Measurements from ENCODE around the gene PLCB1.

- no peak for TF ChIP-seq CTCF (IDR thresholded peaks at IDR 0.05; ENCODE audit: low read depth, low read length)
- no peak for TF ChIP-seq POLR2A (IDR thresholded peaks at IDR 0.05; ENCODE audit: extremely low read depth, insufficient read length)
- no peak for TF ChIP-seq MAX (IDR thresholded peaks at IDR 0.05; ENCODE audit: low read depth, low read length)
These were observed 355.6 kb downstream of the PLCB1 start for GRCh38 chr20:8487696-8488095.
